GM10266 (cell line): ENCODE measurements around the gene PRKCH.

Experiments
- DNase-seq: peaks from one replicate; pipeline ENCODE4 v3.0.0; 2012; ENCODE audit errors: extremely low spot score
- TF ChIP-seq, protein P1 (sequence below): IDR thresholded peaks from 2 replicates; pipeline ENCODE4 v1.5.1; 2012; ENCODE audit warnings: mild to moderate bottlenecking, low read depth; ENCODE audit not compliant: control insufficient read depth, insufficient read depth; ENCODE audit errors: missing control alignments

PRKCH gene

GRCh38 chr14:61471297-61472005 is 150.1 kb downstream of the PRKCH start:
- DNase-seq, result peak; percentile 12
- TF ChIP-seq, protein P1, sequence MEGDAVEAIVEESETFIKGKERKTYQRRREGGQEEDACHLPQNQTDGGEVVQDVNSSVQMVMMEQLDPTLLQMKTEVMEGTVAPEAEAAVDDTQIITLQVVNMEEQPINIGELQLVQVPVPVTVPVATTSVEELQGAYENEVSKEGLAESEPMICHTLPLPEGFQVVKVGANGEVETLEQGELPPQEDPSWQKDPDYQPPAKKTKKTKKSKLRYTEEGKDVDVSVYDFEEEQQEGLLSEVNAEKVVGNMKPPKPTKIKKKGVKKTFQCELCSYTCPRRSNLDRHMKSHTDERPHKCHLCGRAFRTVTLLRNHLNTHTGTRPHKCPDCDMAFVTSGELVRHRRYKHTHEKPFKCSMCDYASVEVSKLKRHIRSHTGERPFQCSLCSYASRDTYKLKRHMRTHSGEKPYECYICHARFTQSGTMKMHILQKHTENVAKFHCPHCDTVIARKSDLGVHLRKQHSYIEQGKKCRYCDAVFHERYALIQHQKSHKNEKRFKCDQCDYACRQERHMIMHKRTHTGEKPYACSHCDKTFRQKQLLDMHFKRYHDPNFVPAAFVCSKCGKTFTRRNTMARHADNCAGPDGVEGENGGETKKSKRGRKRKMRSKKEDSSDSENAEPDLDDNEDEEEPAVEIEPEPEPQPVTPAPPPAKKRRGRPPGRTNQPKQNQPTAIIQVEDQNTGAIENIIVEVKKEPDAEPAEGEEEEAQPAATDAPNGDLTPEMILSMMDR, result no peak

GRCh38 chr14:61472011-61472672 is 150.8 kb downstream of the PRKCH start:
- TF ChIP-seq, protein P1, result no peak
- no peak for DNase-seq

- TF ChIP-seq, protein P1, result no peak
- DNase-seq, result no peak
Observed at GRCh38 chr14:61472801-61473376, 151.5 kb downstream of the PRKCH start.

DNA sequence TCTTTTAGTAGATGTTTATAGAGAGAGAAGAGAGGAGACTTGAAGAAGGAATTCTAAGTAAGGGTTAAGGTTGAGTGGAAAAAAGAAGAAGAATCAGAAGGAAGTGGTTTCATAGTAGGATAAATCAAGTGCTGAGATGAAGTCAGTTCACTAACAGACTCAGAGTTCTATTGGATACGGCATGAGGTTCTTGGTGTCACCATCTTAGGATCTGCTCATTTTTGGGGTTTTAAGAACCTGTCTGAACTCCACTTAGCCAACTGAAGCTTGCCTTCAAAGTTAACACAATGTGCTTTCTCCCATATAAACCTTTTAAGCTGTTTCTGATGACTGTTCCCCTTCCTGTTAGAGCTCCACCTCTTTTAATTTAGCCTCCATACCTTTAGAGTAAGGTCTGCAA is 152.6 kb downstream of the PRKCH start:
- no peak for DNase-seq
- TF ChIP-seq, protein P1, result no peak

DNA sequence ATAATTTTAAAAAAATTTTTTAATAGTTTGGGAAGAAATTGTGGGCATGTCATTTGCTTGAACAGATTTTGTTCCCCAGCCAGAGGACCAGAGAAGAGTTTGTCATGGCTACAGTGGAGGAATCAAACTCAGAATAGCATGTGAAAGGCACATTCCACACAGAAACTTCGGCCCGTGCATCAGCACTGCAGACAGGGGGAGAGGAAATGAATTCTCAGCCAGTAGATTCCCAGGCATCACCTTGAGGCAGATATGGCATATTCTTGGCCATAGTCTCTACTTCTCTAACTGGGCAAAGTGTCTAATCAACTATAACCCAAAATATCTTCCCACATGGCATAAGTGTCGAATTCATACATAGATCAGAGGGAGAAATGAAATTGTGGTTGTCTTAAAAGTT is 153.3 kb downstream of the PRKCH start:
- no peak for DNase-seq
- TF ChIP-seq, protein P1, result no peak

- TF ChIP-seq, protein P1, result peak; percentile 53
- peak; percentile 44 for DNase-seq
Observed at GRCh38 chr14:61475316-61475715, 153.9 kb downstream of the PRKCH start.
